Esophagus squamous epithelium (tissue), 5 donors: Measurements from ENCODE around the gene ARHGEF1. TPM values are rescaled to one million over a fixed set of nuclear protein-coding genes. Genes with fewer than 3 reads are reported as not detected.

ENCODE experiments used
- DNase-seq: peaks from one replicate; lab custom pipeline; 2025; lab: John Stamatoyannopoulos, UW
- H3K27ac ChIP-seq, 4 donors: fragments of 200-600 bp; sonication (generic); one replicate each; pipeline ENCODE4 v1.5.1; 2016 to 2019; ENCODE audit warnings: mild to moderate bottlenecking in 1 of 4
- H3K27me3 ChIP-seq, 4 donors: fragments of 200-600 bp; sonication (generic); 1 replicate in 3 of 4; 2 replicates in 1 of 4; pipeline versions ENCODE4 v1.5.1 to v1.6.0; 2017 to 2021; ENCODE audit warnings: antibody characterized with exemption in 1 of 4
- H3K36me3 ChIP-seq, 3 donors: fragments of 200-600 bp; sonication (generic); one replicate each; pipeline ENCODE4 v1.5.1; 2016 to 2019
- H3K4me1 ChIP-seq, 3 donors: fragments of 200-600 bp; sonication (generic); one replicate each; pipeline ENCODE4 v1.5.1; 2017 to 2019
- H3K4me3 ChIP-seq, 4 donors: fragments of 200-600 bp; sonication (generic); 1 replicate in 3 of 4; 2 replicates in 1 of 4; pipeline ENCODE4 v1.5.1; 2016 to 2019; ENCODE audit warnings: mild to moderate bottlenecking in 2 of 4, moderate library complexity in 1 of 4
- H3K9me3 ChIP-seq, 3 donors: fragments of 200-600 bp; sonication (generic); one replicate each; pipeline ENCODE4 v1.5.1; 2016 to 2019
- CTCF ChIP-seq, 6 experiments: fragments of 450-650 bp in 4 of 6; fragments of 200-600 bp in 2 of 6; sonication (generic) in 2 of 6; IDR thresholded peaks; one replicate each; pipeline ENCODE4 v1.5.1; 2016 to 2019; ENCODE audit warnings: antibody characterized with exemption in 6 of 6, mild to moderate bottlenecking in 4 of 6, moderate library complexity in 4 of 6
- POLR2A ChIP-seq, 4 donors: fragments of 450-650 bp; IDR thresholded peaks; one replicate each; pipeline ENCODE4 v1.6.1; 2017; ENCODE audit warnings: antibody characterized with exemption in 4 of 4, mild to moderate bottlenecking in 4 of 4, moderate library complexity in 3 of 4
- WGBS, 2 donors: methylation state at CpG; one replicate each; pipeline ENCODE4 v1.1.5; 2018; 5-methylcytosine and 5-hydroxymethylcytosine counted together
- intact Hi-C: fragments of 100-400 bp; cut with DNase I; formaldehyde crosslinking; loops from one replicate; pipeline ENCODE4 v1.15.0; 2022
- total RNA-seq, 4 donors: library from RNA; depleted of rRNA; stranded (reverse); fragments of >200 nt; gene quantifications; one replicate each; pipeline ENCODE4 v1.1.0, GENCODE V29; 2016
- donor health status: DM: yes; HTN: yes; CAD: no.

Gene ARHGEF1
- total RNA-seq, 4 donors from 2014 or later: 31.0 to 59.5 (median 56.2) TPM

- no peak for DNase-seq
- Histone ChIP-seq H3K27ac (no peak overlapping the region), H3K27me3 (no peaks in the 10 kb centered on the region), H3K4me3 (no peak overlapping the region), H3K36me3 (peaks cover 44 to 96% (median 51%) of the 10 kb centered on the region in 3 donors), H3K9me3 (no peaks in the 10 kb centered on the region), H3K4me1 (peaks cover 0 to 7% (median 0%) of the 10 kb centered on the region in 3 donors)
- no peak for TF ChIP-seq POLR2A (IDR thresholded peaks at IDR 0.05)
- TF ChIP-seq CTCF (IDR thresholded peaks at IDR 0.05): no peak
- intact Hi-C loops: no loop called here
- WGBS, 2 donors: 100% methylated on average over 1 of the region's 1 CpG; no CpG with 5 or more reads in 1 of the 2 donors
Observed at GRCh38 chr19:41896581-41896942, 13.6 kb downstream of the ARHGEF1 start.

GRCh38 chr19:41897181-41897580 lies 14.2 kb downstream of the ARHGEF1 start:
- DNase-seq: no peak
- Histone ChIP-seq H3K27ac (no peak overlapping the region), H3K27me3 (no peaks in the 10 kb centered on the region), H3K4me1 (peaks cover 0 to 6% (median 0%) of the 10 kb centered on the region in 3 donors), H3K9me3 (no peaks in the 10 kb centered on the region), H3K4me3 (no peak overlapping the region), H3K36me3 (peaks cover 44 to 96% (median 56%) of the 10 kb centered on the region in 3 donors)
- no CpG with 5 or more reads among the region's 3 CpGs for WGBS, 2 donors
- intact Hi-C loops: no loop called here
- no peak for TF ChIP-seq CTCF (IDR thresholded peaks at IDR 0.05)
- no peak for TF ChIP-seq POLR2A (IDR thresholded peaks at IDR 0.05)

- TF ChIP-seq POLR2A (IDR thresholded peaks at IDR 0.05): no peak
- TF ChIP-seq CTCF (IDR thresholded peaks at IDR 0.05): no peak
- peaks cover 43 to 96% (median 56%) of the 10 kb centered on the region in 3 donors for H3K36me3 ChIP-seq
- H3K27ac ChIP-seq: no peak overlapping the region
- H3K27me3 ChIP-seq: no peaks in the 10 kb centered on the region
- DNase-seq: no peak
- intact Hi-C loops: no loop called here
- 88 to 96% methylated on average over 2 to 5 of the region's 24 CpGs for WGBS, 2 donors
- peaks cover 0 to under 1% (median 0%) of the 10 kb centered on the region in 3 donors for H3K4me1 ChIP-seq
- H3K9me3 ChIP-seq: no peaks in the 10 kb centered on the region
- no peak overlapping the region for H3K4me3 ChIP-seq
Observed at GRCh38 chr19:41897820-41898219, 14.8 kb downstream of the ARHGEF1 start.

GRCh38 chr19:41898235-41898634 lies 15.3 kb downstream of the ARHGEF1 start:
- Histone ChIP-seq H3K4me3 (no peak overlapping the region), H3K36me3 (peaks cover 44 to 96% (median 57%) of the 10 kb centered on the region in 3 donors), H3K9me3 (no peaks in the 10 kb centered on the region), H3K27ac (no peak overlapping the region), H3K4me1 (no peaks in the 10 kb centered on the region), H3K27me3 (no peaks in the 10 kb centered on the region)
- DNase-seq: no peak
- no peak for TF ChIP-seq CTCF (IDR thresholded peaks at IDR 0.05)
- TF ChIP-seq POLR2A (IDR thresholded peaks at IDR 0.05): no peak
- intact Hi-C loops: no loop called here
- 94 to 98% methylated on average over 6 to 9 of the region's 15 CpGs for WGBS, 2 donors

- Histone ChIP-seq H3K9me3 (no peaks in the 10 kb centered on the region), H3K27ac (no peak overlapping the region), H3K4me3 (no peak overlapping the region), H3K27me3 (no peaks in the 10 kb centered on the region), H3K36me3 (peaks cover 48 to 100% (median 54%) of the 10 kb centered on the region in 3 donors), H3K4me1 (peaks cover 0 to 13% (median 5%) of the 10 kb centered on the region in 3 donors)
- intact Hi-C loops: no loop called here
- 88 to 95% methylated on average over 7 to 12 of the region's 21 CpGs for WGBS, 2 donors
- TF ChIP-seq POLR2A (IDR thresholded peaks at IDR 0.05): no peak
- no peak for TF ChIP-seq CTCF (IDR thresholded peaks at IDR 0.05)
- DNase-seq: no peak
Observed at GRCh38 chr19:41901707-41902360, 18.9 kb downstream of the ARHGEF1 start.
